K562 (cell line): Measurements from ENCODE around the gene TLX2. TPM values are rescaled to one million over a fixed set of nuclear protein-coding genes. Genes with fewer than 3 reads are reported as not detected.

Experiments used
- CBX8 ChIP-seq: fragments of 200-600 bp; sonication (generic); IDR thresholded peaks from 2 replicates; pipeline ENCODE4 v1.6.1; 2012; ENCODE audit warnings: borderline replicate concordance, mixed run types, low read depth, mild to moderate bottlenecking, moderate library complexity, mixed read lengths, low read length, control low read depth, inconsistent platforms; ENCODE audit not compliant: poor library complexity, severe bottlenecking; ENCODE audit errors: extremely low read depth
- CHCHD3 ChIP-seq: fragments of 250-450 bp; sonication (Bioruptor Pico); IDR thresholded peaks from 2 replicates; pipeline ENCODE4 v2.1.2; 2022; ENCODE audit warnings: mild to moderate bottlenecking
- DNMT1 ChIP-seq: fragments of 450-650 bp; IDR thresholded peaks from 2 replicates; pipeline ENCODE4 v1.6.1; 2016; ENCODE audit warnings: antibody characterized with exemption, mild to moderate bottlenecking
- ELF4 ChIP-seq: fragments of 450-650 bp; formaldehyde crosslinking; IDR thresholded peaks from 2 replicates; pipeline ENCODE4 v1.4.0; 2022; ENCODE audit warnings: missing genetic modification characterization
- FIP1L1 ChIP-seq: fragments of 200-400 bp; formaldehyde crosslinking; IDR thresholded peaks from 2 replicates; pipeline ENCODE4 v1.6.1; 2018; ENCODE audit warnings: mild to moderate bottlenecking, low read depth, low read length; ENCODE audit not compliant: poor library complexity, severe bottlenecking
- FOXK2 ChIP-seq, 2 experiments: fragments of 450-650 bp; IDR thresholded peaks in 1 of 2; conservative IDR thresholded peaks in 1 of 2; 2 replicates each; pipeline ENCODE4 v1.6.1; 2016; ENCODE audit warnings: low read depth in 2 of 2, mild to moderate bottlenecking in 1 of 2
- FOXM1 ChIP-seq, 2 experiments: fragments of 450-650 bp in 1 of 2; sonication (generic) in 1 of 2; formaldehyde crosslinking in 1 of 2; IDR thresholded peaks; 2 replicates each; pipeline versions ENCODE4 v1.6.1 to v1.9.0; 2017 to 2022; ENCODE audit warnings: low read depth in 2 of 2, mild to moderate bottlenecking in 2 of 2, missing genetic modification reagents in 1 of 2, moderate library complexity in 1 of 2
- HMG20B ChIP-seq: fragments of 250-450 bp; sonication (Bioruptor Pico); IDR thresholded peaks from 2 replicates; pipeline ENCODE4 v1.5.0; 2021; ENCODE audit warnings: mild to moderate bottlenecking
- NCOR1 ChIP-seq: fragments of 450-650 bp; IDR thresholded peaks from 2 replicates; pipeline ENCODE4 v1.6.1; 2016; ENCODE audit warnings: mild to moderate bottlenecking, moderate library complexity
- PCBP2 ChIP-seq: fragments of 200-400 bp; formaldehyde crosslinking; IDR thresholded peaks from 2 replicates; pipeline ENCODE4 v1.6.1; 2018; ENCODE audit warnings: low read length, low read depth, mild to moderate bottlenecking, moderate library complexity; ENCODE audit not compliant: poor library complexity, severe bottlenecking
- RB1 ChIP-seq: fragments of 450-650 bp; IDR thresholded peaks from 2 replicates; pipeline ENCODE4 v1.6.1; 2017; ENCODE audit warnings: low read depth, mild to moderate bottlenecking
- SIN3B ChIP-seq: fragments of 450-650 bp; IDR thresholded peaks from 2 replicates; pipeline ENCODE4 v1.6.1; 2017; ENCODE audit warnings: low read depth, mild to moderate bottlenecking, moderate library complexity
- THRAP3 ChIP-seq: fragments of 450-650 bp; IDR thresholded peaks from 2 replicates; pipeline ENCODE4 v1.6.1; 2016; ENCODE audit warnings: mild to moderate bottlenecking, inconsistent platforms, borderline replicate concordance
- ZBTB7A ChIP-seq: IDR thresholded peaks from 2 replicates; pipeline ENCODE4 v1.6.1; 2011; ENCODE audit warnings: low read depth, mild to moderate bottlenecking, low read length, moderate library complexity, borderline replicate concordance; ENCODE audit not compliant: control insufficient read depth
- ZFP36 ChIP-seq: fragments of 150-350 bp; IDR thresholded peaks from 2 replicates; pipeline ENCODE4 v1.6.1; 2018; ENCODE audit warnings: low read length, low read depth; ENCODE audit not compliant: partially characterized antibody
- ZNF239 ChIP-seq: fragments of 250-450 bp; sonication (Bioruptor Pico); IDR thresholded peaks from 2 replicates; pipeline ENCODE4 v1.4.0; 2020; ENCODE audit warnings: mild to moderate bottlenecking
- ZNF57 ChIP-seq: fragments of 450-650 bp; formaldehyde crosslinking; IDR thresholded peaks from 2 replicates; pipeline ENCODE4 v1.4.0; 2020; ENCODE audit warnings: mild to moderate bottlenecking, moderate library complexity
- polyA plus RNA-seq, 8 experiments: library from polyadenylated mRNA; depleted of rRNA in 4 of 8; stranded (reverse) in 5 of 8; unstranded in 3 of 8; fragments of >200 nt; fragmentation: Nextera tagmentation in 2 of 8; fragmentation: Illumina TruSeq in 1 of 8; extraction: Ambion mirVana in 2 of 8; extraction: Trizol in 1 of 8; gene quantifications; 2 replicates each; pipeline versions ENCODE4 v1.2.1 to v1.2.3, GENCODE V29; 2011 to 2014; ENCODE audit warnings: inconsistent platforms in 1 of 8, missing spikeins in 1 of 8
- total RNA-seq, 7 experiments: library from RNA; depleted of rRNA in 6 of 7; stranded (reverse); fragments of >200 nt in 6 of 7; fragmentation: Illumina TruSeq in 2 of 7; extraction: Trizol in 2 of 7; gene quantifications; 2 replicates each; pipeline versions ENCODE4 v1.2.1 to v1.2.3, GENCODE V29; 2011 to 2021; ENCODE audit warnings: low replicate concordance in 1 of 7
- TF ChIP-seq, protein P1 (sequence below): fragments of 250-450 bp; sonication (Bioruptor Pico); IDR thresholded peaks from 2 replicates; pipeline ENCODE4 v1.4.0; 2020; ENCODE audit warnings: mild to moderate bottlenecking, moderate library complexity
- TF ChIP-seq, protein P2 (sequence below), 2 experiments: IDR thresholded peaks in 1 of 2; conservative IDR thresholded peaks in 1 of 2; 2 replicates each; pipeline ENCODE4 v1.6.1; 2016; ENCODE audit warnings: low read depth in 2 of 2, mild to moderate bottlenecking in 1 of 2, missing compliant biosample characterization in 1 of 2, missing genetic modification characterization in 1 of 2, moderate library complexity in 1 of 2
- TF ChIP-seq, protein P3 (sequence below), 3 experiments: fragments of 200-800 bp in 1 of 3; sonication (Bioruptor generic) in 1 of 3; sonication (generic) in 1 of 3; formaldehyde crosslinking in 1 of 3; IDR thresholded peaks; 2 replicates each; pipeline versions ENCODE4 v1.6.1 to v1.8.0; 2016 to 2022; ENCODE audit warnings: mild to moderate bottlenecking in 2 of 3, missing compliant biosample characterization in 2 of 3, missing genetic modification characterization in 2 of 3, missing genetic modification reagents in 1 of 3

The TLX2 gene
- total and polyA plus RNA-seq, 9 of the 15 experiments (the other 6 are each of a cell fraction or from before 2014, with no cell fraction given), result not detected

- TF ChIP-seq, protein P1, sequence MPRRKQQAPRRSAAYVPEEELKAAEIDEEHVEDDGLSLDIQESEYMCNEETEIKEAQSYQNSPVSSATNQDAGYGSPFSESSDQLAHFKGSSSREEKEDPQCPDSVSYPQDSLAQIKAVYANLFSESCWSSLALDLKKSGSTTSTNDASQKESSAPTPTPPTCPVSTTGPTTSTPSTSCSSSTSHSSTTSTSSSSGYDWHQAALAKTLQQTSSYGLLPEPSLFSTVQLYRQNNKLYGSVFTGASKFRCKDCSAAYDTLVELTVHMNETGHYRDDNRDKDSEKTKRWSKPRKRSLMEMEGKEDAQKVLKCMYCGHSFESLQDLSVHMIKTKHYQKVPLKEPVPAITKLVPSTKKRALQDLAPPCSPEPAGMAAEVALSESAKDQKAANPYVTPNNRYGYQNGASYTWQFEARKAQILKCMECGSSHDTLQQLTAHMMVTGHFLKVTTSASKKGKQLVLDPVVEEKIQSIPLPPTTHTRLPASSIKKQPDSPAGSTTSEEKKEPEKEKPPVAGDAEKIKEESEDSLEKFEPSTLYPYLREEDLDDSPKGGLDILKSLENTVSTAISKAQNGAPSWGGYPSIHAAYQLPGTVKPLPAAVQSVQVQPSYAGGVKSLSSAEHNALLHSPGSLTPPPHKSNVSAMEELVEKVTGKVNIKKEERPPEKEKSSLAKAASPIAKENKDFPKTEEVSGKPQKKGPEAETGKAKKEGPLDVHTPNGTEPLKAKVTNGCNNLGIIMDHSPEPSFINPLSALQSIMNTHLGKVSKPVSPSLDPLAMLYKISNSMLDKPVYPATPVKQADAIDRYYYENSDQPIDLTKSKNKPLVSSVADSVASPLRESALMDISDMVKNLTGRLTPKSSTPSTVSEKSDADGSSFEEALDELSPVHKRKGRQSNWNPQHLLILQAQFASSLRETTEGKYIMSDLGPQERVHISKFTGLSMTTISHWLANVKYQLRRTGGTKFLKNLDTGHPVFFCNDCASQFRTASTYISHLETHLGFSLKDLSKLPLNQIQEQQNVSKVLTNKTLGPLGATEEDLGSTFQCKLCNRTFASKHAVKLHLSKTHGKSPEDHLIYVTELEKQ (CRISPR knock-in tag), result no peak
- TF ChIP-seq, protein P2, sequence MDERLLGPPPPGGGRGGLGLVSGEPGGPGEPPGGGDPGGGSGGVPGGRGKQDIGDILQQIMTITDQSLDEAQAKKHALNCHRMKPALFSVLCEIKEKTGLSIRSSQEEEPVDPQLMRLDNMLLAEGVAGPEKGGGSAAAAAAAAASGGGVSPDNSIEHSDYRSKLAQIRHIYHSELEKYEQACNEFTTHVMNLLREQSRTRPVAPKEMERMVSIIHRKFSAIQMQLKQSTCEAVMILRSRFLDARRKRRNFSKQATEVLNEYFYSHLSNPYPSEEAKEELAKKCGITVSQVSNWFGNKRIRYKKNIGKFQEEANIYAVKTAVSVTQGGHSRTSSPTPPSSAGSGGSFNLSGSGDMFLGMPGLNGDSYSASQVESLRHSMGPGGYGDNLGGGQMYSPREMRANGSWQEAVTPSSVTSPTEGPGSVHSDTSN (CRISPR knock-in tag; IDR thresholded peaks at IDR 0.05; ENCODE audit: low read depth), result no peak
- TF ChIP-seq, protein P2 (tag; conservative IDR thresholded peaks at IDR 0.05; ENCODE audit: low read depth), result no peak
- TF ChIP-seq ZNF57 (CRISPR knock-in tag) (no peak), ZFP36 (no peak), CHCHD3 (CRISPR knock-in tag) (no peak), FIP1L1 (no peak), DNMT1 (no peak), ZNF239 (no peak), FOXM1 (IDR thresholded peaks at IDR 0.05; ENCODE audit: low read depth) (peak; percentile 8; the same call in 1 of the 2 replicates), FOXM1 (CRISPR knock-in tag; IDR thresholded peaks at IDR 0.05; ENCODE audit: low read depth) (no peak), RB1 (no peak), PCBP2 (no peak), ELF4 (CRISPR knock-in tag) (no peak), HMG20B (CRISPR knock-in tag) (no peak), NCOR1 (peak; percentile 63), THRAP3 (no peak), CBX8 (no peak), ZBTB7A (peak; percentile 51; the same call in 1 of the 2 replicates), FOXK2 (conservative IDR thresholded peaks at IDR 0.05 in 1 of 2, IDR thresholded peaks at IDR 0.05 in 1 of 2; ENCODE audit: low read depth in 2 of 2) (no peak), SIN3B (no peak)
- TF ChIP-seq, protein P3, sequence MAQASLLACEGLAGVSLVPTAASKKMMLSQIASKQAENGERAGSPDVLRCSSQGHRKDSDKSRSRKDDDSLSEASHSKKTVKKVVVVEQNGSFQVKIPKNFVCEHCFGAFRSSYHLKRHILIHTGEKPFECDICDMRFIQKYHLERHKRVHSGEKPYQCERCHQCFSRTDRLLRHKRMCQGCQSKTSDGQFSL (CRISPR knock-in tag; IDR thresholded peaks at IDR 0.05), result no peak
- TF ChIP-seq, protein P3 (tag; IDR thresholded peaks at IDR 0.05), result peak in 1 of 2 experiments; percentile 23; a peak in 1 of 4 replicates
Observed at GRCh38 chr2:74502147-74502719, 12.0 kb upstream of the TLX2 start (continued).
